Mesothelial cell of epicardium (in vitro differentiated cells): Measurements from ENCODE around the gene RIC3. TPM values are rescaled to one million over a fixed set of nuclear protein-coding genes. Genes with fewer than 3 reads are reported as not detected.
"Not testable (repeated sequence)": the region's sequence is repeated elsewhere in the genome, so short reads cannot be mapped to it uniquely, and the experiment has no call there.

Source experiments
- DNase-seq, 2 experiments: peaks; one replicate each; pipeline ENCODE4 v3.0.0; 2021; ENCODE audit warnings: low spot score in 2 of 2; ENCODE audit not compliant: unreplicated experiment in 2 of 2
- H3K27ac Mint-ChIP-seq: 2 replicates; pipeline ENCODE4 v1.8.0; 2021; ENCODE audit warnings: mixed read lengths
- H3K27me3 Mint-ChIP-seq: 2 replicates; pipeline ENCODE4 v1.8.0; 2021; ENCODE audit warnings: low read depth, mixed read lengths
- H3K36me3 Mint-ChIP-seq: 2 replicates; pipeline ENCODE4 v1.8.0; 2021; ENCODE audit warnings: mixed read lengths
- H3K4me1 Mint-ChIP-seq: 2 replicates; pipeline ENCODE4 v1.8.0; 2021; ENCODE audit warnings: mixed read lengths
- H3K4me3 Mint-ChIP-seq: 2 replicates; pipeline ENCODE4 v1.8.0; 2021; ENCODE audit warnings: mild to moderate bottlenecking, moderate library complexity, mixed read lengths
- H3K9me3 Mint-ChIP-seq: 2 replicates; pipeline ENCODE4 v1.8.0; 2021; ENCODE audit warnings: mixed read lengths
- total RNA-seq: library from RNA; stranded (reverse); gene quantifications from 3 replicates; pipeline ENCODE4 v1.2.1, GENCODE V29; 2021
- TF ChIP-seq, protein P1 (sequence below): fragments of 200-600 bp; sonication (generic); IDR thresholded peaks from one replicate; pipeline ENCODE4 v1.5.0; 2021; ENCODE audit warnings: antibody characterized with exemption; ENCODE audit not compliant: unreplicated experiment

RIC3 gene
- total RNA-seq, 1 donor from 2014 or later = 1.9 TPM

DNA sequence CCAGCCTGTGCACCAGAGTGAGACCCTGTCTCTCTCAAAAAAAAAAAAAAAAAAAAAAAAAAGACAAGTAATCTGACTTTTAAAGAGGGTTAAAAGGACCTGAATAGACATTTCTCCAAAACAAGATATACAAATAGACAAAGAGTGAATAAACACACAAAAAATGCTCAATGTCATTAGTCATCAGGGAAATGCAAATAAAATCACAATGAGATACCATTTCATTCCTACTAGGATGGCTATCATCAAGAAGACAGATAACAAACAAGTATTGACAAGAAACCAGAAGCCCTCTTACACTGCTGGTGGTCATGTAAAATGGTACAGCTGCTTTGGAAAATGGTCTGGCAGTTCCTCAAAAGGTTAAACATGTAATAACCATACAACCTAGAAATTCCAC is 4.1 kb downstream of the RIC3 start:
- Mint-ChIP-seq H3K4me1 (peaks cover 12% of the 10 kb centered on the region), H3K27me3 (peaks cover 70% of the 10 kb centered on the region), H3K36me3 (no peaks in the 10 kb centered on the region), H3K9me3 (no peaks in the 10 kb centered on the region), H3K4me3 (no peak overlapping the region), H3K27ac (no peak overlapping the region)
- TF ChIP-seq, protein P1, sequence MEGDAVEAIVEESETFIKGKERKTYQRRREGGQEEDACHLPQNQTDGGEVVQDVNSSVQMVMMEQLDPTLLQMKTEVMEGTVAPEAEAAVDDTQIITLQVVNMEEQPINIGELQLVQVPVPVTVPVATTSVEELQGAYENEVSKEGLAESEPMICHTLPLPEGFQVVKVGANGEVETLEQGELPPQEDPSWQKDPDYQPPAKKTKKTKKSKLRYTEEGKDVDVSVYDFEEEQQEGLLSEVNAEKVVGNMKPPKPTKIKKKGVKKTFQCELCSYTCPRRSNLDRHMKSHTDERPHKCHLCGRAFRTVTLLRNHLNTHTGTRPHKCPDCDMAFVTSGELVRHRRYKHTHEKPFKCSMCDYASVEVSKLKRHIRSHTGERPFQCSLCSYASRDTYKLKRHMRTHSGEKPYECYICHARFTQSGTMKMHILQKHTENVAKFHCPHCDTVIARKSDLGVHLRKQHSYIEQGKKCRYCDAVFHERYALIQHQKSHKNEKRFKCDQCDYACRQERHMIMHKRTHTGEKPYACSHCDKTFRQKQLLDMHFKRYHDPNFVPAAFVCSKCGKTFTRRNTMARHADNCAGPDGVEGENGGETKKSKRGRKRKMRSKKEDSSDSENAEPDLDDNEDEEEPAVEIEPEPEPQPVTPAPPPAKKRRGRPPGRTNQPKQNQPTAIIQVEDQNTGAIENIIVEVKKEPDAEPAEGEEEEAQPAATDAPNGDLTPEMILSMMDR = no peak
- DNase-seq = no peak

DNA sequence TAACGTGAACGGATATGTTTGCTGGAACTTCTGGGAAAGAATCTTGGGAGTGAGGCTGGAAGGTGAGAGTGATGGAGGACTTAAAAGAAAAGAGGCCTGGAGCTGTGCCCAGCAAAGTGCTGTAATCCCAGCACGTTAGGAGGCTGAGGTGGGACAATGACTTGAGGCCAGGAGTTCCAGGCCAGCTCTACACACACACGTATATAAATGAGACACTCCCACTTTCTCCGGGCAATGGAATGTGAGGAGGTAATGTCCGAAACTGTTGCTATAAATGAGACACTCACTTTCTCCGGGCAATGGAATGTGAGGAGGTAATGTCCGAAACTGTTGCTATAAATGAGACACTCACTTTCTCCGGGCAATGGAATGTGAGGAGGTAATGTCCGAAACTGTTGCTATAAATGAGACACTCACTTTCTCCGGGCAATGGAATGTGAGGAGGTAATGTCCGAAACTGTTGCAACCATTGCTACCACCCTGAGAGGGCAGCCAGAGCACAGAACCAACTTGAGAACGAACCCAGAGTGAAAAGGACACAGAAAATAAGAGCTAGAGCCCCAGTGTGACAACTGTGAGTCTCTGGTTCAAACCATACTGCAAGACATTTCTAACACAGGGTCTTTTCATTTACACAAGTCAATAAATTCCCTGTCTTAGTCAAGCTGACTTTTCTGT is 7.1 kb downstream of the RIC3 start:
- not testable (repeated sequence) for H3K4me3 Mint-ChIP-seq, H3K9me3 Mint-ChIP-seq, DNase-seq, H3K4me1 Mint-ChIP-seq, H3K27ac Mint-ChIP-seq, H3K36me3 Mint-ChIP-seq
- peaks cover 41% of the 10 kb centered on the region for H3K27me3 Mint-ChIP-seq

DNA sequence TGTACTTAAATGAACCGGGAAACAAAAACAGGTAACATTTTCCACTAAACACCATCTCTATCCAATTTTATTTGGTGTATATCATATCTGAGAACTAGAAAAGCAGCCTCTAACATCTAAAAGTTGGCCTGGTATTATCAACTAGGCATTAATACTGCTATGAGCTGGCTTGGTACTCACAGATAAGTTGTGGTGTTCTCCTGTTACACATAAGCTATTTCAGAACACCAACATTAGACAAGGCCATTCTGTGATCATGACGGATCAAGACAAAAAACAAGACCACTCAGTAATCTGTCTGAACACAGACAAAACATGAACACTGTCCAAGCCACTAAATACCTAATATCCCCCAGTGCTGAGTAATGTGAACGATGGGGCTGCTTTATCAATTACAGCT is 11.9 kb downstream of the RIC3 start:
- peaks cover 9% of the 10 kb centered on the region for H3K27me3 Mint-ChIP-seq
- TF ChIP-seq, protein P1 = no peak
- no peaks in the 10 kb centered on the region for H3K4me1 Mint-ChIP-seq
- DNase-seq = no peak
- H3K36me3 Mint-ChIP-seq = no peaks in the 10 kb centered on the region
- no peak overlapping the region for H3K27ac Mint-ChIP-seq
- no peaks in the 10 kb centered on the region for H3K9me3 Mint-ChIP-seq
- H3K4me3 Mint-ChIP-seq = no peak overlapping the region

DNA sequence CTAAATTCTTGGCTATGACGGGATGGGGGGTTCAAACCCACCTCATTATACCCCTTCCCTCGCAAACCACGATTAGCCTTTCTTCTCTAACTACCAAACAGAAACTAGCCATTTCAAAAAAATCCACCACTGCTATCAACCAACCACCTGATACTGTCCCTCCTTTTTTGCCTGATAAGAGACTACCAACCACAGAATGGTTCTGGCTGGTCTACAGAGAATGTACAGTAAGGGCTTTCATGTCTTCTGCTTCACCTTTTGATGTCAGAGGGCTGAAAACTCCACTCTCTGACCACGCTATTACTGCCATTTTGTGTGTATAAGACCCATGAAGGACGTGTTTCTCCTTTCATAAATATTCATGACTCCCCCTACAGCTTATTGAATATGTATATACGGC is 19.1 kb downstream of the RIC3 start:
- TF ChIP-seq, protein P1 = no peak
- Mint-ChIP-seq H3K4me1 (no peaks in the 10 kb centered on the region), H3K36me3 (no peaks in the 10 kb centered on the region), H3K27me3 (no peaks in the 10 kb centered on the region), H3K9me3 (peaks cover 3% of the 10 kb centered on the region), H3K27ac (no peak overlapping the region), H3K4me3 (no peak overlapping the region)
- no peak for DNase-seq

DNA sequence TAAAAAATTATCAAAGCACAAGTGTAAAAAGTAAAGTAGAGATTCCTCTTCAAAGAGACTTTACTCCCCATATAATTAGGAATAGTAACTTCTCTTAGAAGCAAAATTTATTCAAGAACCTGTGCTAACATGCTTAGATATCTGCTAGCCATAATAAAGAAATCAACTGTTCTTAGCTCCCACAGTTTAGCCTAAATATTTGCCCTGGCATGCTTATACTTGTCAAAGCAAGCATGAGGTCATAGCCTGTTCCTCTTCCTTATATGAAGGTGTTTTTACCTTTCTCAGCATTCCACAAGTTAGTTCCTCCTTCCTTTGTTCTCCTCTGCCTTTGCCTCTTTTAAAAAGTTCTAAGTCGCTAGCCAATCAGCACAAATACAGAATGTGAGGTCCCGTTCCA is 30.3 kb downstream of the RIC3 start:
- Mint-ChIP-seq H3K9me3 (peaks cover 19% of the 10 kb centered on the region), H3K36me3 (no peaks in the 10 kb centered on the region)

DNA sequence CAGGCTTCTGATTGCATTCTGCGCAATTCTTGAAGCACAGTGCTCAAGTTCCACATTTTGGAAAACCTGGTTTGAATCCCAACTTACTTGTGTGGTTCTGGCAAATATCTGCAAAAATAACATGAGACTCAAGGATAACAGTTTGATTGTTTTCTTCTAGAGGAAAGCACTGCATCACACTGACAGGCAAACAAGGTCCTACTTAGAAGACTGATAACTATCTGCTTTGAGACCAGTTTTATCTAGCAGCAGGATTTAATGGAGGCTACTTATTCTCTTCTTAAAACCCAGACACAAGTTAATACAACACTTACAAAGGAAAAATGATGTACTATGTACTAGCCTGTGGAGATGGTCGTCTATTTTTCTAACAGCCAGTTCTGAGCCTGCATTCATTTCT is 41.4 kb downstream of the RIC3 start:
- no peaks in the 10 kb centered on the region for H3K27me3 Mint-ChIP-seq
- H3K36me3 Mint-ChIP-seq = no peaks in the 10 kb centered on the region
- H3K9me3 Mint-ChIP-seq = no peaks in the 10 kb centered on the region
- H3K4me1 Mint-ChIP-seq = peaks cover 18% of the 10 kb centered on the region
- no peak for DNase-seq
- no peak overlapping the region for H3K4me3 Mint-ChIP-seq
- no peak overlapping the region for H3K27ac Mint-ChIP-seq
- TF ChIP-seq, protein P1 = no peak

More for the DNA sequence above, 30.3 kb downstream of the RIC3 start:
- Mint-ChIP-seq H3K4me3 (no peak overlapping the region), H3K4me1 (no peaks in the 10 kb centered on the region), H3K27me3 (no peaks in the 10 kb centered on the region), H3K27ac (no peak overlapping the region)
- no peak for DNase-seq
- TF ChIP-seq, protein P1 = no peak
